Measurements from ENCODE around the gene ZBTB44.

DNA sequence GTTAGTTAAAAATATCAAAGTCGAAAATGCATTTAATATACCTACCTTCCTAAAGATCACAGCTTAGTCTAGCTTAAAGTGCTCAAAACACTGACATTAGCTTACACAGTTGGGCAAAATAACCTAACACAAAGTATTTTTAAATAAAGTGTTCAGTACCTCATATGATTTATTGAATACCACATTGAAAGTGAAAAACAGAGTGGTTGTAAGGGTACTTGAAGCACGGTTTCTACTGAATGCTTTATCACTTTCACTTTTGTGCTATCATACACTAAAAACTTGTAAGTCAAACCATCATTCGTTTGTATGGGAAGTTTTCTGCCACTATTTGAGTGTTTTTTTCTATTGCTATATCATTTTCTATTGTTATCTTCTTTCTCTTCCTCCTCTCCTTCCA lies 36.6 kb downstream of the ZBTB44 start:
- TF ChIP-seq, protein P1, sequence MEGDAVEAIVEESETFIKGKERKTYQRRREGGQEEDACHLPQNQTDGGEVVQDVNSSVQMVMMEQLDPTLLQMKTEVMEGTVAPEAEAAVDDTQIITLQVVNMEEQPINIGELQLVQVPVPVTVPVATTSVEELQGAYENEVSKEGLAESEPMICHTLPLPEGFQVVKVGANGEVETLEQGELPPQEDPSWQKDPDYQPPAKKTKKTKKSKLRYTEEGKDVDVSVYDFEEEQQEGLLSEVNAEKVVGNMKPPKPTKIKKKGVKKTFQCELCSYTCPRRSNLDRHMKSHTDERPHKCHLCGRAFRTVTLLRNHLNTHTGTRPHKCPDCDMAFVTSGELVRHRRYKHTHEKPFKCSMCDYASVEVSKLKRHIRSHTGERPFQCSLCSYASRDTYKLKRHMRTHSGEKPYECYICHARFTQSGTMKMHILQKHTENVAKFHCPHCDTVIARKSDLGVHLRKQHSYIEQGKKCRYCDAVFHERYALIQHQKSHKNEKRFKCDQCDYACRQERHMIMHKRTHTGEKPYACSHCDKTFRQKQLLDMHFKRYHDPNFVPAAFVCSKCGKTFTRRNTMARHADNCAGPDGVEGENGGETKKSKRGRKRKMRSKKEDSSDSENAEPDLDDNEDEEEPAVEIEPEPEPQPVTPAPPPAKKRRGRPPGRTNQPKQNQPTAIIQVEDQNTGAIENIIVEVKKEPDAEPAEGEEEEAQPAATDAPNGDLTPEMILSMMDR (conservative IDR thresholded peaks at IDR 0.05; ENCODE audit: low read depth, low read length) = no peak
- TF ChIP-seq EZH2 (IDR thresholded peaks at IDR 0.05; ENCODE audit: low read length, unreplicated experiment) = no peak

Measured in PC-3 (cell line).